Measurements from ENCODE around the gene CD14.

DNA sequence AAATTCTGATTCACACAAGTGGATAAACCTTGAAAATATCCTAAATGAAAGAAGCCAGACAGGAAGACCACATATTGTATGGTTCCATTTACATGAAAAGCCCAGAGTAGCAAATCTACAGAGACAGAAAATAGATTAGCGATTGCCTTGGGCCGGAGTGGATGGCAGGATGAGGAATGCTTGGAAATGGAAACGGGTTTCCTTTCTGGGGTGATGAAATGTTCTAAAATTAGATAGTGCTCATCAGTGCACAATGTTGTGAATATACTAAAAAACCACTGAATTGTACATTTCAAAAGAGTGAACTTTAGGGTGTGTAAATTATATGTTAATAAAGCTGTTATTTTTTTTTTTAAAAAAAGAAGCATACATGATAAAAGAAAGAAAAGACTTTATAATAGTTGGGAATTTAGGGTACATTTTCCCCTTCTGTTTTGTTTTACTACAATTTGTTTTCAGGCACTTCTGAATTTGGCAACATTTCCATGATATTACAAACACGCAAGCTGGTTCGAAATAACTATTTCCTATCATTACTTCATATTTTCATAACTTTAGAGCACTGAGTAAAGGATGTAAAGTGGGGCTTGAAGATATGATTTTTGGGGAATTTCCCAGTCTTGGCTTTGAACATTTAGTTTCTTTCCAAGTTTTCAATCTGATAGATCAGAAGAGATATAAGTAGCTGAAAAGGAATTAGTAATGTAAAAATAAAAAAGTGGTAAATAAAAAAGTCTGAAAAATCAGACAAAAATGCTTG, 44.5 kb downstream of the CD14 start:
- TF ChIP-seq, protein P1, sequence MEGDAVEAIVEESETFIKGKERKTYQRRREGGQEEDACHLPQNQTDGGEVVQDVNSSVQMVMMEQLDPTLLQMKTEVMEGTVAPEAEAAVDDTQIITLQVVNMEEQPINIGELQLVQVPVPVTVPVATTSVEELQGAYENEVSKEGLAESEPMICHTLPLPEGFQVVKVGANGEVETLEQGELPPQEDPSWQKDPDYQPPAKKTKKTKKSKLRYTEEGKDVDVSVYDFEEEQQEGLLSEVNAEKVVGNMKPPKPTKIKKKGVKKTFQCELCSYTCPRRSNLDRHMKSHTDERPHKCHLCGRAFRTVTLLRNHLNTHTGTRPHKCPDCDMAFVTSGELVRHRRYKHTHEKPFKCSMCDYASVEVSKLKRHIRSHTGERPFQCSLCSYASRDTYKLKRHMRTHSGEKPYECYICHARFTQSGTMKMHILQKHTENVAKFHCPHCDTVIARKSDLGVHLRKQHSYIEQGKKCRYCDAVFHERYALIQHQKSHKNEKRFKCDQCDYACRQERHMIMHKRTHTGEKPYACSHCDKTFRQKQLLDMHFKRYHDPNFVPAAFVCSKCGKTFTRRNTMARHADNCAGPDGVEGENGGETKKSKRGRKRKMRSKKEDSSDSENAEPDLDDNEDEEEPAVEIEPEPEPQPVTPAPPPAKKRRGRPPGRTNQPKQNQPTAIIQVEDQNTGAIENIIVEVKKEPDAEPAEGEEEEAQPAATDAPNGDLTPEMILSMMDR (IDR thresholded peaks at IDR 0.05), result no peak
- no peak for TF ChIP-seq POLR2A (IDR thresholded peaks at IDR 0.05; ENCODE audit: low read length)
- no peak for TF ChIP-seq ZFP36 (IDR thresholded peaks at IDR 0.05; ENCODE audit: borderline replicate concordance, partially characterized antibody)
- TF ChIP-seq, protein P2, sequence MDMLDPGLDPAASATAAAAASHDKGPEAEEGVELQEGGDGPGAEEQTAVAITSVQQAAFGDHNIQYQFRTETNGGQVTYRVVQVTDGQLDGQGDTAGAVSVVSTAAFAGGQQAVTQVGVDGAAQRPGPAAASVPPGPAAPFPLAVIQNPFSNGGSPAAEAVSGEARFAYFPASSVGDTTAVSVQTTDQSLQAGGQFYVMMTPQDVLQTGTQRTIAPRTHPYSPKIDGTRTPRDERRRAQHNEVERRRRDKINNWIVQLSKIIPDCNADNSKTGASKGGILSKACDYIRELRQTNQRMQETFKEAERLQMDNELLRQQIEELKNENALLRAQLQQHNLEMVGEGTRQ (IDR thresholded peaks at IDR 0.05), result no peak
- TF ChIP-seq, protein P3, sequence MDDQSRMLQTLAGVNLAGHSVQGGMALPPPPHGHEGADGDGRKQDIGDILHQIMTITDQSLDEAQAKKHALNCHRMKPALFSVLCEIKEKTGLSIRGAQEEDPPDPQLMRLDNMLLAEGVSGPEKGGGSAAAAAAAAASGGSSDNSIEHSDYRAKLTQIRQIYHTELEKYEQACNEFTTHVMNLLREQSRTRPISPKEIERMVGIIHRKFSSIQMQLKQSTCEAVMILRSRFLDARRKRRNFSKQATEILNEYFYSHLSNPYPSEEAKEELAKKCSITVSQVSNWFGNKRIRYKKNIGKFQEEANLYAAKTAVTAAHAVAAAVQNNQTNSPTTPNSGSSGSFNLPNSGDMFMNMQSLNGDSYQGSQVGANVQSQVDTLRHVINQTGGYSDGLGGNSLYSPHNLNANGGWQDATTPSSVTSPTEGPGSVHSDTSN (IDR thresholded peaks at IDR 0.05), result no peak
